HepG2 (cell line): ENCODE data around the gene ZFP64. TPM values are rescaled to one million over a fixed set of nuclear protein-coding genes. Genes with fewer than 3 reads are reported as not detected.

Experiments
- CBX1 ChIP-seq: IDR thresholded peaks from one replicate; pipeline ENCODE4 v1.6.1; 2016; ENCODE audit warnings: antibody characterized with exemption, low read depth
- CHD4 ChIP-seq: fragments of 200-600 bp; sonication (generic); IDR thresholded peaks from 2 replicates; pipeline ENCODE4 v1.7.0; 2017; ENCODE audit warnings: mild to moderate bottlenecking, low read length, borderline replicate concordance
- DR1 ChIP-seq: sonication (generic); formaldehyde crosslinking; IDR thresholded peaks from 2 replicates; pipeline ENCODE4 v1.8.0; 2021; ENCODE audit warnings: mild to moderate bottlenecking, missing genetic modification reagents, inconsistent platforms
- ETV5 ChIP-seq: IDR thresholded peaks from 2 replicates; pipeline ENCODE4 v1.6.1; 2018; ENCODE audit warnings: missing biosample characterization, missing genetic modification reagents, inconsistent platforms, borderline replicate concordance
- GATA4 ChIP-seq: sonication (generic); IDR thresholded peaks from 2 replicates; pipeline ENCODE4 v1.6.1; 2016; ENCODE audit warnings: antibody characterized with exemption, low read depth, borderline replicate concordance
- KLF11 ChIP-seq: IDR thresholded peaks from 2 replicates; pipeline ENCODE4 v1.6.1; 2016; ENCODE audit warnings: missing compliant biosample characterization
- MBD4 ChIP-seq: IDR thresholded peaks from 2 replicates; pipeline ENCODE4 v1.6.1; 2012; ENCODE audit warnings: low read length, inconsistent platforms, borderline replicate concordance
- NCOA1 ChIP-seq: sonication (generic); formaldehyde crosslinking; IDR thresholded peaks from 2 replicates; pipeline ENCODE4 v1.9.0; 2021; ENCODE audit warnings: missing genetic modification reagents
- NFKBIZ ChIP-seq: IDR thresholded peaks from 2 replicates; pipeline ENCODE4 v1.6.1; 2018; ENCODE audit warnings: missing genetic modification reagents, missing compliant biosample characterization
- RBM22 ChIP-seq: fragments of 200-400 bp; formaldehyde crosslinking; optimal IDR thresholded peaks from 2 replicates; pipeline ENCODE3; 2017; ENCODE audit warnings: mild to moderate bottlenecking, low read length, moderate library complexity
- SMAD3 ChIP-seq: sonication (generic); formaldehyde crosslinking; IDR thresholded peaks from 2 replicates; pipeline ENCODE4 v1.4.0; 2020; ENCODE audit warnings: missing genetic modification reagents
- ZNF260 ChIP-seq: sonication (generic); formaldehyde crosslinking; IDR thresholded peaks from 2 replicates; pipeline ENCODE4 v1.4.0; 2020; ENCODE audit warnings: missing genetic modification reagents, low read depth, mild to moderate bottlenecking, borderline replicate concordance
- ZNF329 ChIP-seq: sonication (generic); formaldehyde crosslinking; IDR thresholded peaks from 2 replicates; pipeline ENCODE4 v1.9.0; 2021; ENCODE audit warnings: low read depth, mild to moderate bottlenecking, missing genetic modification reagents
- ZNF382 ChIP-seq: sonication (generic); formaldehyde crosslinking; IDR thresholded peaks from 2 replicates; pipeline ENCODE4 v1.5.0; 2020; ENCODE audit warnings: missing genetic modification reagents, mild to moderate bottlenecking, borderline replicate concordance
- ZNF441 ChIP-seq: sonication (generic); formaldehyde crosslinking; IDR thresholded peaks from 2 replicates; pipeline ENCODE4 v1.7.0; 2021; ENCODE audit warnings: missing genetic modification reagents, borderline replicate concordance
- ZNF547 ChIP-seq: sonication (generic); formaldehyde crosslinking; IDR thresholded peaks from 2 replicates; pipeline ENCODE4 v1.5.1; 2020; ENCODE audit warnings: mild to moderate bottlenecking, missing genetic modification reagents
- polyA plus RNA-seq, 8 experiments: library from polyadenylated mRNA; depleted of rRNA in 3 of 8; stranded (reverse) in 7 of 8; unstranded in 1 of 8; fragments of >200 nt; fragmentation: Illumina TruSeq in 4 of 8; extraction: Trizol in 4 of 8; gene quantifications; 2 replicates each; pipeline versions ENCODE4 v1.2.1 to v1.2.3, GENCODE V29; 2011 to 2016; ENCODE audit warnings: low read depth in 4 of 8, missing spikeins in 1 of 8, mixed read lengths in 1 of 8; ENCODE audit not compliant: insufficient read depth in 1 of 8
- total RNA-seq, 5 experiments: library from RNA; depleted of rRNA; stranded (reverse); fragments of >200 nt; fragmentation: Illumina TruSeq; extraction: Trizol; gene quantifications; 2 replicates each; pipeline ENCODE4 v1.2.3, GENCODE V29; 2016; ENCODE audit warnings: low read depth in 1 of 5
- TF ChIP-seq, protein P1 (sequence below): sonication (generic); formaldehyde crosslinking; conservative IDR thresholded peaks from 2 replicates; pipeline ENCODE4 v1.4.0; 2020; ENCODE audit warnings: missing genetic modification reagents
- TF ChIP-seq, protein P2 (sequence below): sonication (generic); formaldehyde crosslinking; IDR thresholded peaks from 2 replicates; pipeline ENCODE4 v1.8.0; 2022; ENCODE audit warnings: missing genetic modification reagents, low read depth, mild to moderate bottlenecking, borderline replicate concordance
- TF ChIP-seq, protein P3 (sequence below): sonication (generic); formaldehyde crosslinking; IDR thresholded peaks from 2 replicates; pipeline ENCODE4 v1.4.0; 2020; ENCODE audit warnings: missing genetic modification reagents, low read depth, mild to moderate bottlenecking, borderline replicate concordance
- TF ChIP-seq, protein P4 (sequence below): sonication (generic); formaldehyde crosslinking; IDR thresholded peaks from 2 replicates; pipeline ENCODE4 v1.4.0; 2020; ENCODE audit warnings: missing genetic modification reagents
- TF ChIP-seq, protein P5 (sequence below): sonication (generic); formaldehyde crosslinking; IDR thresholded peaks from 2 replicates; pipeline ENCODE4 v1.5.1; 2020; ENCODE audit warnings: mild to moderate bottlenecking, missing genetic modification reagents, borderline replicate concordance
- TF ChIP-seq, protein P6 (sequence below): sonication (generic); formaldehyde crosslinking; IDR thresholded peaks from 2 replicates; pipeline ENCODE4 v1.5.0; 2020; ENCODE audit warnings: mild to moderate bottlenecking, missing genetic modification reagents, moderate library complexity

The ZFP64 gene
- total and polyA plus RNA-seq, 2 of the 13 experiments (the other 11 are each of a cell fraction or from before 2014, with no cell fraction given), result 12.0 to 24.3 TPM

DNA sequence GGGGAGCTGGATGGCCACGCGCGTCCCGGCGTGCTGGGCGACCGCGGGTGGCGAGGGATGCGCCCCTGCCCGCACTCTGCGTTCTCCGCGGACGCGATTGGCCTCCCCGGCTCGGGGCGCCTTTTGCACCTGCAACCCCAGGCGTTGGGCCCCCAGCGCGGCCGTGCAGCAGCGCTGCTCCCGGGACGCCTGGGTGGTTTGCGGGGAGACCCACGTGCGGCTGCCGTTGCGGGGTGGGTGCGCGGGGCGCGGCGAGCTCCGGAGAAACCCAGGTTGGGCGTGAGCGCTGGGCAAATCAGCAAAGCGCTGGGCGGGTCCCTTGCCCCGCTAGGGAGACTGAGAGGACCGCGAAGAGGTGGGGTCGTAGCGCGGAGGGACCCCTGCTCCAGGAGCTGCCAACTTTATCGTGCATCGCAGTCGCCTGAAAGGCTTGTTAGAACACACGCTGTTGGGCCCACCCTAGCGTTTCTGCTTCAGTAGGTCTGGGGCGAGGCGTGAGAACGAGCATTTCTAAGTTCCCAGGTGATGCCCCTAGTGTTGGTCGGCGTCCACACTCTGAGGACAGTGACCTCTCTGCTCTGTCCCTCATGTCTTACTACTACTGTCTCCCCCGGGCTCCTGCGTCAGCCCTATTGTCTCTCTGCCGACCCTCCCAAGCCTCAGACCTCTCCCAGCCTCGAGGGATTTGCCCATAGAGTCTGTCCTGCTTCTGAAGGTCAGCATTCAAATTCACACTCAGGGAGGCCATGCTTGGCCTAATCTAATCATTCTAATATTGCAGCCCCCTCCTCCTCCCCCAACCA is 538 bp upstream of the ZFP64 start (continued):
- TF ChIP-seq, protein P1, sequence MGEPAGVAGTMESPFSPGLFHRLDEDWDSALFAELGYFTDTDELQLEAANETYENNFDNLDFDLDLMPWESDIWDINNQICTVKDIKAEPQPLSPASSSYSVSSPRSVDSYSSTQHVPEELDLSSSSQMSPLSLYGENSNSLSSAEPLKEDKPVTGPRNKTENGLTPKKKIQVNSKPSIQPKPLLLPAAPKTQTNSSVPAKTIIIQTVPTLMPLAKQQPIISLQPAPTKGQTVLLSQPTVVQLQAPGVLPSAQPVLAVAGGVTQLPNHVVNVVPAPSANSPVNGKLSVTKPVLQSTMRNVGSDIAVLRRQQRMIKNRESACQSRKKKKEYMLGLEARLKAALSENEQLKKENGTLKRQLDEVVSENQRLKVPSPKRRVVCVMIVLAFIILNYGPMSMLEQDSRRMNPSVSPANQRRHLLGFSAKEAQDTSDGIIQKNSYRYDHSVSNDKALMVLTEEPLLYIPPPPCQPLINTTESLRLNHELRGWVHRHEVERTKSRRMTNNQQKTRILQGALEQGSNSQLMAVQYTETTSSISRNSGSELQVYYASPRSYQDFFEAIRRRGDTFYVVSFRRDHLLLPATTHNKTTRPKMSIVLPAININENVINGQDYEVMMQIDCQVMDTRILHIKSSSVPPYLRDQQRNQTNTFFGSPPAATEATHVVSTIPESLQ (CRISPR knock-in tag), result no peak
- no peak for TF ChIP-seq KLF11 (CRISPR knock-in tag)
- TF ChIP-seq MBD4, result no peak
- no peak; the same call in 1 of the 2 replicates for TF ChIP-seq ZNF329 (CRISPR knock-in tag)
- TF ChIP-seq SMAD3, result peak; percentile 61
- TF ChIP-seq DR1 (CRISPR knock-in tag), result no peak
- no peak for TF ChIP-seq NFKBIZ (CRISPR knock-in tag)
- TF ChIP-seq, protein P2, sequence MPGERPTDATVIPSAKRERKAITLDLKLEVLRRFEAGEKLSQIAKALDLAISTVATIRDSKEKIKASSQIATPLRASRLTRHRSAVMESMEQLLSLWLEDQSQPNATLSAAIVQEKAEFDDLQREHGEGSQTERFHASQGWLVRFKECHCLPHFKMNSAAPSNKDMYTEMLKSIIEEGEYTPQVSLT (CRISPR knock-in tag), result no peak; the same call in 1 of the 2 replicates
- TF ChIP-seq CHD4, result no peak
- TF ChIP-seq NCOA1 (CRISPR knock-in tag), result no peak
- no peak for TF ChIP-seq CBX1
- TF ChIP-seq GATA4, result no peak
- peak; percentile 47 for TF ChIP-seq RBM22
- TF ChIP-seq ZNF441 (CRISPR knock-in tag), result 0 out of 2 replicates have a peak, but pooled peaks have one; percentile 31
- peak; percentile 26; the same call in 1 of the 2 replicates for TF ChIP-seq ETV5
- no peak for TF ChIP-seq ZNF382
- TF ChIP-seq, protein P3, sequence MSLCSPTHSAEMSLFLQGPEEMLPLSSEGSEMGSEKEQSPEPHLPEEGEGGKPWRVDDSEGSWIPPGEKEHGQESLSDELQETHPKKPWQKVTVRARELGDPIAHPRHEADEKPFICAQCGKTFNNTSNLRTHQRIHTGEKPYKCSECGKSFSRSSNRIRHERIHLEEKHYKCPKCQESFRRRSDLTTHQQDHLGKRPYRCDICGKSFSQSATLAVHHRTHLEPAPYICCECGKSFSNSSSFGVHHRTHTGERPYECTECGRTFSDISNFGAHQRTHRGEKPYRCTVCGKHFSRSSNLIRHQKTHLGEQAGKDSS (CRISPR knock-in tag), result peak; percentile 18; the same call in 1 of the 2 replicates
- TF ChIP-seq, protein P4, sequence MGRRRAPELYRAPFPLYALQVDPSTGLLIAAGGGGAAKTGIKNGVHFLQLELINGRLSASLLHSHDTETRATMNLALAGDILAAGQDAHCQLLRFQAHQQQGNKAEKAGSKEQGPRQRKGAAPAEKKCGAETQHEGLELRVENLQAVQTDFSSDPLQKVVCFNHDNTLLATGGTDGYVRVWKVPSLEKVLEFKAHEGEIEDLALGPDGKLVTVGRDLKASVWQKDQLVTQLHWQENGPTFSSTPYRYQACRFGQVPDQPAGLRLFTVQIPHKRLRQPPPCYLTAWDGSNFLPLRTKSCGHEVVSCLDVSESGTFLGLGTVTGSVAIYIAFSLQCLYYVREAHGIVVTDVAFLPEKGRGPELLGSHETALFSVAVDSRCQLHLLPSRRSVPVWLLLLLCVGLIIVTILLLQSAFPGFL (CRISPR knock-in tag), result no peak; the same call in 1 of the 2 replicates
- TF ChIP-seq, protein P5, sequence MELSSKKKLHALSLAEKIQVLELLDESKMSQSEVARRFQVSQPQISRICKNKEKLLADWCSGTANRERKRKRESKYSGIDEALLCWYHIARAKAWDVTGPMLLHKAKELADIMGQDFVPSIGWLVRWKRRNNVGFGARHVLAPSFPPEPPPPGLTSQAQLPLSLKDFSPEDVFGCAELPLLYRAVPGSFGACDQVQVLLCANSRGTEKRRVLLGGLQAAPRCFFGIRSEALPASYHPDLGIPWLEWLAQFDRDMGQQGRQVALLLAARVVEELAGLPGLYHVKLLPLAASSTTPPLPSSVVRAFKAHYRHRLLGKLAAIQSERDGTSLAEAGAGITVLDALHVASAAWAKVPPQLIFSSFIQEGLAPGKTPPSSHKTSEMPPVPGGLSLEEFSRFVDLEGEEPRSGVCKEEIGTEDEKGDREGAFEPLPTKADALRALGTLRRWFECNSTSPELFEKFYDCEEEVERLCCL (CRISPR knock-in tag), result no peak
- TF ChIP-seq, protein P6, sequence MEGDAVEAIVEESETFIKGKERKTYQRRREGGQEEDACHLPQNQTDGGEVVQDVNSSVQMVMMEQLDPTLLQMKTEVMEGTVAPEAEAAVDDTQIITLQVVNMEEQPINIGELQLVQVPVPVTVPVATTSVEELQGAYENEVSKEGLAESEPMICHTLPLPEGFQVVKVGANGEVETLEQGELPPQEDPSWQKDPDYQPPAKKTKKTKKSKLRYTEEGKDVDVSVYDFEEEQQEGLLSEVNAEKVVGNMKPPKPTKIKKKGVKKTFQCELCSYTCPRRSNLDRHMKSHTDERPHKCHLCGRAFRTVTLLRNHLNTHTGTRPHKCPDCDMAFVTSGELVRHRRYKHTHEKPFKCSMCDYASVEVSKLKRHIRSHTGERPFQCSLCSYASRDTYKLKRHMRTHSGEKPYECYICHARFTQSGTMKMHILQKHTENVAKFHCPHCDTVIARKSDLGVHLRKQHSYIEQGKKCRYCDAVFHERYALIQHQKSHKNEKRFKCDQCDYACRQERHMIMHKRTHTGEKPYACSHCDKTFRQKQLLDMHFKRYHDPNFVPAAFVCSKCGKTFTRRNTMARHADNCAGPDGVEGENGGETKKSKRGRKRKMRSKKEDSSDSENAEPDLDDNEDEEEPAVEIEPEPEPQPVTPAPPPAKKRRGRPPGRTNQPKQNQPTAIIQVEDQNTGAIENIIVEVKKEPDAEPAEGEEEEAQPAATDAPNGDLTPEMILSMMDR, result peak; percentile 65
- no peak; the same call in 1 of the 2 replicates for TF ChIP-seq ZNF547 (CRISPR knock-in tag)
- TF ChIP-seq ZNF260, result no peak
